Activated CD4-positive, alpha-beta T cell treated with anti-CD3 and anti-CD28 coated beads for 24 hours (primary cell): ENCODE measurements around the gene AKIRIN1.
"Not testable (repeated sequence)": the region's sequence is repeated elsewhere in the genome, so short reads cannot be mapped to it uniquely, and the experiment has no call there.

ENCODE experiments used
- DNase-seq, 2 donors: peaks; one replicate each; pipeline ENCODE4 v3.0.0-alpha.2; 2020; ENCODE audit warnings: low read depth in 2 of 2

Gene AKIRIN1

DNA sequence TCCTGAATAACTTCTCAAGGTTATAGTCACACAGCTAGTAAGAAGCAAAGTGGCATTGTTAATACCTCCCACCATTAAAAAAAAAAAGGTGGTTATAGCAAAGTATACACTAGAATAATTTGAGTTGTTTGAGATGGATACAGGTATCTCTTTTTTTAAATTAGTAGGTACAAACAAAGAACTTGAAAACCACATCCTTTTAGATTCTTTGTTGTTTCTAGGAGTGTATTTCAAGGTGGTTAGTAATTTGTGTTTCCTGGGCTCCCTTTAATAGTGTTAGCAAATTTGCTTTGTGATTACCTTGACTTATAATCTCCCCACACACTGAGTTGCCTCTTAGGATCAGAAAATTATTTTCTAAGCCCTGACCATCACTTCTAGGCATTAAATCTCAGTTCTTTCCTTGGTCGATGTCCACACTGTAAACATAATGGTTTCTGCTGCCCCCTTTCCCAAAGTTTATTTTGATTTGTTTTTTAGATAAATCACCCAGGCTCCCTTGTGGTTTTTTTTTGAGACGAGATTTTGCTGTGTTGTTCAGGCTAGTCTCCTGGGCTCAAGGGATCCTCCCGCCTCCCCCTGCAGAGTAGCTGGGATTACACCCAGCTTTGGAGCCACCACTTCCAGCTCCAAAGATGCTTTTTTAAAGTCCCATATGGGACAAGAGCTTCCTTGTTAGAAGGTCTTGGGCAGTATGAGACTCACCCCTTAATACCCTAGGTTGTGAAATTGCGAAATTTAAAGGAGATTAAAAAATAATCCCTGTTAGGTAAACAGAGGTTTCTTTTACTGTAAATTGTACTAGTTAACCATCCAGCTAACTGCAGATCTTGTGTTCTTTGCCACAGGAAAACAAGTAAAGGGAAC lies 6.2 kb downstream of the AKIRIN1 start:
- no peak for DNase-seq

DNA sequence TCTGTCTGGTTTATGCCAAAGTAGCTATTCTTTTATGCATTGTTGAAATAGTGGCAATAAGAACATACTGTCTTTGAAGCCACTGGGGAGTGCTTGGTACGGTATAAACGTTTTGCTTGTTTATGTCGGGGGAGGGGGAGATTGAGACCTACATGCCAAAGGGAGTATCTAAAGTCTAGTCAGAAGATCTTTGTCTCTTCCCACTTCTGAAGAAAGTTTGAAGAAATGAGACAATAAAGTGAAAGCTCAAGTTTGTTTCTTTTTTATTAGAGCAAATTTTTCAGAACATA lies 6.8 kb downstream of the AKIRIN1 start:
- no peak for DNase-seq

DNA sequence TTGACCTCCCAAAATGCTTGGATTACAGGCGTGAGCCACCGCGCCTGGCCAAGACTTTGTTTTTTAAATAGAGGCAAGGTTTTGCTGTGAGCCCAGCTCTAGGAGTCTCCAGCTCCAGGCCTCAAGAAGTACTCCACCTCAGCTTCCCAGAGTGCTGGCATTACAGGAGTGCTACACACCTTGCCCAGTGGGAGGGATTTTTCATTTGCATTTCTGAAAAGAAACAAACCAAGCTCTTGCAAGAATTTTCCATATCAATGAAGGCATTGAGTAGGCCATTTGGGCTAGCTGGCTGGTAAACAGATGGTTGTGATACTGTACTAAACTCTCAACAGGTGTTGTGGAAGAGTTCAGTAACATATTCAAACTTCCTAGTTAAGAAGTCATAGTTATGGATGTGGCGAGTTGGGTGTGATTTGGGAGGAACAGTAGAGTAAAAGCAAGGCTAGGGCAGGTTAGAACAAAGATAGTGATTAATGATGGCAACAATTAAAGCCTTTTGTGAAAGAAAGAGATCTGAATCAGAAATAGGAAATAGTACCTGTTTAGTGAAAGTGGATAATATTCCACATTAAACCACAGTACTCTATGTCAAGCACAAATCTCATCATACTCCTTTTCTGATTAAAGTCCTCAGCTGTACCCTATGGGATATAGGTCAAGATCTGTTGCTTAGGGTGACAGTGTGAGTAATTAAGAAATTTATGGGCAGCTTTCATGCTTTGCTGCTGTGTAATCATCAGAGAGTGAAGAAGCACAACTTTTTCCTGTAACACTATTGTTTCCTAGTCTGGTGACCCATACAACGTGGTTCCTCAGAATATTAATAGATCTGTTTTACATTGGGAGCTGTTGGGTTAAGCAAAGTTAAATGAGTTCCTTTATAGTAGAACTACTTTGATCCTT lies 10.7 kb downstream of the AKIRIN1 start:
- DNase-seq, result no peak

DNA sequence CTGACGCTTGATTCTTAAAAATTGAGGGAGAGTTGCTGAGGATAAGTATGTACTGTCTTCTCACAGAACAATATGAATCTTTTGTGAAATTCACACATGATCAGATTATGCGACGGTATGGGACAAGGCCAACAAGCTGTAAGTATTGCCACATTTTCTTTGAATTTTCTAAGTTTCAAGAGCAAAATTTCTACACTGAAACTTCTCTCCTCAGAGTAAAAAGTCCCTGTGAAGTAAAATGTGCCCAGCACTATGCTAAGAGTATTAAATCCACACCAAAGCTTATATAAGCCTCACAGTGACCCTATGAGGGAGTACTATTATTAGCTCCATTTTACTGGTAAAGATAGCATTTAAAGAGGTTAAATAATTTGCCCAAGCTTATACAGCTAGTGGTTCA lies 12.2 kb downstream of the AKIRIN1 start:
- DNase-seq, result no peak

DNA sequence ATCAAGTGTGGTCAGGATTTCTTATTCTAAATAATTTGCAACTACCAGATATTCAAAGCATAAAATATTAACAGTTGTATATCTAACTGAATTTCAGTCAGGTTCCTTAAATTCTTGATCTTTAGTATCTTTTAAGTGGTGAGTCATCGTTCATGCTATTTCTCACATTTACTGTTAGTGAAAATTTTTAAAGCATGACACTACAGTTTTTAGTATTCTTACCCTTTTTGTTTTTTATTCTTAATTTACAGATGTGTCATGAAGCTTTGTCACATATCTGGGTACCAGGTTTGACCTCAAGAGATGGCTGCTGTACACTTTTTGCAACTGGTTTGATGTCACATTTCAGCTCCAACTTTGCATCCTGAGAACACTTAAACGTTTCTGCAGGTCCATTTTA lies 12.7 kb downstream of the AKIRIN1 start:
- DNase-seq, result no peak

DNA sequence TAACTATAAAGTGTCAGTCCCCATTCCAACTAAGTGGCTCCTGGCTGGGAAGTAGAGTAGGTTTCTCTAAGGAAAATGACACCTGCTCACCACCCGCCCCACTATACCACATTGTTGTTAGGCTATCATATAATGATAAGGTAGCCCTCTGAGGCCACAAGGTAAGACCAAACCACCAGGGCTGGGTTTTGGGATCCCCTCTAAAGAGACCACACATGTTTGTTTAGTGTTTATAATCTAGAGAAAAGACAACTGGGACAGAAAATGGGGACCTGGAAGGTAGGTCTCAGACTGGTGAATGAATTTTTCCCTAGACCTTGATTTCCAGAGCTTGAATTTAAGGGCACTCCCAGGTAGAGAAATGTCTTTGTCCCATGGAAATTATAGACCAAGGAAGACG lies 15.2 kb downstream of the AKIRIN1 start:
- DNase-seq, result no peak

DNA sequence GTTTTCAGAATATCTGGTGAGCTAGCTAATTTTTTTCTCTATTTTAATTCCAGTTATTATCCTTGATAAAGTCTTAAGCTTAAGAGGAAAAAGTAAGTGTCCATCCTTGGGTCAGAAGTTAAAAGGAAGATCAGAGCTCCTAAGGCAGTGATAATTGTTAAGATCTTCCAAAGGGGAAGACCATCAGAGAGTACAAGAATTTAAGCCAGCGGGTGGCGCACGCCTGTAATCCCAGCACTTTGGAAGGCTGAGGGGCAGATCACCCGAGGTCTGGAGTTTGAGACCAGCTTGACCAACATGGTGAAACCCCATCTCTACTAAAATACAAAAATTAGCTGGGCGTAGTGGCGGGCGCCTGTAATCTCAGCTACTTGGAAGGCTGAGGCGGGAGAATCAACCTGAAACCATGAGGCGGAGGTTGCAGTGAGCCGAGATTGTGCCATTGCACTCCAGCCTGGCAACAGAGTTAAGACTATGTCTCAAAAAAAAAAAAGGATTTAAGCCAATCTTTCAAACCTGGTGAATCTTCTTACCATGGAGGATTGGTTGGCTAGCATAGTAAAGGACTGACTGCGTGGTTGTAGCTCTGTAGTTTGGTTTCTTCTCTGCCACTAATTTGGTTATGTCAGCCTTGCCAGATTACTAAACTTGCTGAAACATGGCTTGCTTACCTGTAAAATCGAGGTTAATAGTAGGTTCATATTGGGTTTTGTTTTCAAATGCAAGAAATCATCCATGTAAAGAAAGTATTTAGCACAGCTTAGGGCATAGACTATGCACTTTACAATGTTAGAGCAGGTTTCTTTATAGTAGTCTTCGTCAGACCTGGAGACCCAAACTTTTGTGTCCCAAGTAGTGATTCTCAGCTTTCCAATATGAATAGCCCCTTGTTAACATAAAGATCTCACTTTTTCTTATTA lies 15.9 kb downstream of the AKIRIN1 start:
- DNase-seq, result no peak

DNA sequence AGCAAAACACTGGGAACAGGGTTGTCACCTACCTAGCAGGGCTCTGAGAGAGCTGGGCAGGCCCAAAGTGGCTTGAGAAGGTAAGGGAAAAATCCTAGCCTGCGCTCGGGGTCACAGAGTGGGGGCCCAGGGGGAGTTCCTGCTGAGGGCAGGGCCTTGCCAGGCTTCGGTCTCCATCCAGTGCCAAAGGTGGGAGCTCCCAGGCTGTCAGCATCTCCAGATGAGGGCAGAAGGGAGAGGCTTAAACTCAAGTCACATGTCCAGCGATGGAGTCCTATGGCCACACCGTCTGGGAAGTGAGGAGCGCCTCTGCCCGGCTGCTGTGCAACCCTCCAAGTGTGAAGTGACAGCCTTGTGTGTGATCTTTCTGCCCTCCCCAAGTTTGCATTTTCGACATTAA lies 23.9 kb downstream of the AKIRIN1 start:
- not testable (repeated sequence) for DNase-seq

DNA sequence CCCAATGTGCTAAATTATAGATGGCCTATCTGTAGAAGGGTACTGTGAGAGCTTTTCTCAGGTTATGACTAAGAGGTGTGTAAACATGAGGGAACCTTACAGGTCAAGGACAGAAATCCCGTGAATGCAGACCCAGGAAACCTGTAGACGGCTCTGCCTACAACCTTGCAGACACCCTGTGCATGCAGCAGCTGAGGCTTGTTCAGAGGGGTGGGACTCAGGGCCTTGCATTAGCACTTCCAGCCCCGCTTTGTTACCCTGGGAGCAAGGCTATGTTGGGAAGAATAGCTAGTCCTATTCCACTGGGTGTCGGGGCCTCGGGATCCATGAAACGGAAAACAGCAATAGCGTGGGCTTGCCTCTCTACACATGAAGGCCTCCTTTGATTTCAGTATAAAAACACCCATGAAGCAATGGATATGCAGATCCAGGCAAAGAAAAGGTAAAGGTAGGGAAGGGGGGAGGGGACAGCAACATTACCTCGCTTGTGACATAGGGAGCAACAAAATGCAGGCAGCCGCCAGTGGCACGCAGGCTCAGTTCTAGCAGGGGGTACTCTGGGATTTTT lies 25.6 kb downstream of the AKIRIN1 start:
- DNase-seq, result no peak

DNA sequence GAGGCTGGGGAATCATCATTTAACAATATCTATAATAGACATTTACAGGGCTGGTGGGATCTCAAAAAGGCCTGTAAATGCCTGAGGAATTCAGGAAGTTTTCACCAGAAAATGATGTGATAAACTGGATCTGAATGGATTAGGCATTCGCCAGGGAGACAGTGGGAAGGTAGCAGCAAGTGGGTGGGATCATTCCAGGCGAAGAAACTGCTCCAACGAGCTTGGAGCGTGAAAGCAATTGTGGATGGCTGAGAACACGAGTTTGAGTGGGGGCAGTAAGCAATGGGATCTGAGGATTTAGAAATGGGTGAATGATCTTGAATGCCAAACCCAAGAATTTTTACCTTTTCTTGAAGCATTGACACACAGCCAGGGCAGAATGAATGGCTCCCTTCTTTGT lies 26.2 kb downstream of the AKIRIN1 start:
- no peak for DNase-seq

DNA sequence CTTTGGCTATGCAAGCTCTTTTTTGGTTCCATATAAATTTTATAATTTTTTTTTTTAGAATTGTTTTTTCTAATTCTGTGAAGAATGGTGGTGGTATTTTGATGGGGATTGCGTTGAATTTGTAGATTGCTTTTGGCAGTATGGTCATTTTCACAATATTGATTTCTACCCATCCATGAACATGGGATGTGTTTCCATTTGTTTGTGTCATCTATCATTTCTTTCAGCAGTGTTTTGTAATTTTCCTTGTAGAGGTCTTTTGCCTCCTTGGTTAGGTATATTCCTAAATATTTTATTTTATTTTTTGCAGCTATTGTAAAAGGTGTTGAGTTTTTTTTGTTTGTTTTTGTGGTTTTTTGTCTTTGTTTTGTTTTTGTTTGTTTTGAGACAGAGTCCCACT lies 29.4 kb downstream of the AKIRIN1 start:
- DNase-seq, result not testable (repeated sequence)

DNA sequence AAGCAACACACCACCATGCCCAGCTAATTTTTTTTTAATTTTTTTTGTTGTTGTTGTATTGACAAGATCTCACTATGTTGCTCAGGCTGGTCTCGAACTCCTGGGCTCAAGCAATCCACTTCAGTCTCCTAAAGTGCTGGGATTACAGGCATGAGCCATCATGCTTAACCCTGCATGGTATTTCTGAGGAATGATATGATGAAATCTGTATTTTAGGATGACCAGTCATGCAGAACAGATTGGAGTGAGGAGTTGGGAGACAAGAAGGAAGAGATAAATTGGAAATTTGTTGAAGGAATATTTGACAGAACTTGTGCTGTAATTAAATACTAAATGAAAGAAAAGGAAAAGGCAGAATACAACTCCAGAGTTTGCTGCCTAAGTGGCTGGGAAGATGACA lies 30.4 kb downstream of the AKIRIN1 start:
- no peak for DNase-seq

DNA sequence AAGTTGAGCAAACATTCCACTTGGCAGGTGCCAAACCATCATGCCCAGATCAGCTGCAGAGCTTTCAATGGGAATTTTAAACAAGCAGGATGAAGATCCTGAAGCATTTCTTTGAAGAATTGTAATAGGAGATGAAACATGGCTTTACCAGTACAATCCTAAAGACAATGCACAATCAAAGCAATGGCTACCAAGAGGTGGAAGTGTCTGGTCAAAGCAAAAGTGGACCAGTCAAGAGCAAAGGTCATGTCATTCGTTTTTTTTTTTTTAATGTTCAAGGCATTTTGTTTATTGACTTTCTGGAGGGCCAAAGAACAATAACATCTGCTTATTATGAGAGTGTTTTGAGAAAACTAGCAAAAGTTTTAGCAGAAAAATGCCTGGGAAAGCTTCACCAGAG lies 32.1 kb downstream of the AKIRIN1 start:
- no peak for DNase-seq

DNA sequence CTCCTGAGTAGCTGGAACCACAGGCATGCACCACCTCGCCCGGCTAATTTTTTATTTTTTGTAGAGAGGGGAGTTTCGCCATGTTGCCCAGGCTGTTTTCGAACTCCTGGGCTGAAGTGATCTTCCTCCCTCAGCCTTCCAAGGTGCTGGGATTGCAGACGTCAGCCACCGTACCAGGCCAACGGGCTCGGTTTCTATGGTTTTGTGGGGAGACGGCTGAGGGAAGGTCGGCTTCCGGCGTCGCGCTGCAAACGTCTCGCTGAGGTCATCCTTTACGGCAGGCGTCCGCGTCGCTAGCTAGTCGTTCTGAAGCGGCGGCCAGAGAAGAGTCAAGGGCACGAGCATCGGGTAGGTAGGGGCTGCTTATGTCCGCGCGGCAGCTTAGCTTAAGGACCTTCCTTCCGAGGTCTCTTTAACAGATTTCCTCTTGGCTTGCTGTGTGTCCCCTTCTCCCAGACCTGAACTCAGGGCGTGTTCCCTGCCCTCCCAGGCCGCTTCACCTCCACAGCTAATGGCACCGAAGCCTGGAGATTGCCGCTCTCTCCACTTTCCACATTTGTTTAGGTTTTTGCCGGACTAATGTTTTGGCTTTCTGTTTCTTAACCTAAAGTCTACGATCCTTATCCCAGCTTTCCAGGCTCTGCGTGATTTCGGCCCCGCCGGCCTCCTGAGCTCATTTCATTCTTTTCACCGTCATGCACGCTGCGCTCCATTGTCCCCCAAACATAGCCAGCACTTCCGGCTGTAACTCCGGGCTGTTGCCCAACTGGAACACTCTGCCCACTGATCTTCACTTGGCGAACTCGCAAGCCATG lies 35.2 kb downstream of the AKIRIN1 start, which contains the start of gene NDUFS5:
Gene NDUFS5 (plus strand): TSS at position 300 of the 815 bp plus-strand sequence. CDS start 2,375 bp downstream, outside the sequence.
- peak; percentile 74 to 79 for DNase-seq

DNA sequence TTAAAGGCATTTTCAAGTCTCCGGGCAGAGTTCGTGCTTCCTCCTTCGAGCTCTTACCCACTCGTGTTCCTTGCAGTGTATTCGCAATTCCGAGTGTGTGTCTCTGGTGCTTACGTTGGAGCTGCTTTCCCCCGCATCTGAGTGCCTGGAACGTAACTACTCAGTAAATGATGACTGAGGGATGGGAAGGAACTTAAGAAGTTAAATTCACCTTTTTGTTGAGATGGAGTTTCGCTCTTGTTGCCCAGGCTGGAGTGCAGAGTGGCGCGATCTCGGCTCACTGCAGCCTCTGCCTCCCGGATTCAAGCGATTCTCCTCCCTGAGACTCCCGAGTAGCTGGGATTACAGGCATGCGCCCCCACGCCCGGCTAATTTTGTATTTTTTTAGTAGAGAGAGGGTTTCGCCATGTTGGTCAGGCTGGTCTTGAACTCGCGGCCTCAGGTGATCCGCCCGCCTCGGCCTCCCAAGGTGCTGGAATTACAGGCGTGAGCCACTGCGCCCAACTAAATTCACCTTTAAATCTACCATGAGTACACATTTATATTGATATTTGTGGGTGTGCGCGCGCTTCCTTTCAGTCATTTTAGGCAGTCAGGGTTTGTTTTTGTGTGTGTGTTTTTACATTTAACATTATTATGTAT lies 35.9 kb downstream of the AKIRIN1 start:
- DNase-seq, result no peak

DNA sequence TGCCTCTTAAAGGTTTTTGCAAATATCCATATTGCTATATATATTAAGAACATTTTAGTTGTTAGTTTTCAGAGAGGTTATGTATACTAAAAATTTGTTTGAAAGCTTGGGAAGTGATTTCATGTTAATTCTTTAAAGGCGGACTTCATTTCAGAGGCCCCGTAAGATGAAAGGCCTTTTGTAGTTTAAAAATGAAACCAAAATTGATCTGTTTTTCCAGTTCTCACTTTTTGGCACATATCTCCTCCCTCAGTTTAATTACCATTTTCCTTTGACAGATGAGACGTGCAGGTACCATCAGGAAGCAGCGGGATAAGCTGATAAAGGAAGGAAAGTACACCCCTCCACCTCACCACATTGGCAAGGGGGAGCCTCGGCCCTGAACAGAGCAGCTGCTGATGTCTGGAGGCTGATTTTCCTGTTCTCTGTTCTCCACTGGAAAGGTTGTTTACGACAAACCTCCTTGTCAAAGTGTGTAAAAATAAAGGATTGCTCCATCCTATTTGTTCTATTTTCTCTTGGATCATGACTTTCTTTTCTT lies 43.1 kb downstream of the AKIRIN1 start:
- no peak for DNase-seq

DNA sequence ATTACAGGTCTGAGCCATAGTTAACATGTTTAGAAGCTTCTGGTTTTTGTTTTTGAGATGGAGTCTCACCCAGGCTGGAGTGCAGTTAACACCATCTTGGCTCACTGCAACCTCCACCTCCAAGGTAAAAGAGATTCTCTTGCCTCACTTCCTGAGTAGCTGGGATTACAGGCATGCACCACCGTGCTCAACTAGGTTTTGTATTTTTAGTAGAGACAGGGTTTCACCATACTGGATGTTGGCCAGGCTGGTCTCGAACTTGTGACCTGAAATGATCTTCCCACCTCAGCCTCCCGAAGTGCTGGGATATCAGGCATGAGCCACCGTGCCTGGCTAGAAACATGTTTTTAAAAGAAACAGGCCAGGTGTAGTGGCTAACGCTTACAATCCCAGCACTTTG lies 45.6 kb downstream of the AKIRIN1 start:
- no peak for DNase-seq

DNA sequence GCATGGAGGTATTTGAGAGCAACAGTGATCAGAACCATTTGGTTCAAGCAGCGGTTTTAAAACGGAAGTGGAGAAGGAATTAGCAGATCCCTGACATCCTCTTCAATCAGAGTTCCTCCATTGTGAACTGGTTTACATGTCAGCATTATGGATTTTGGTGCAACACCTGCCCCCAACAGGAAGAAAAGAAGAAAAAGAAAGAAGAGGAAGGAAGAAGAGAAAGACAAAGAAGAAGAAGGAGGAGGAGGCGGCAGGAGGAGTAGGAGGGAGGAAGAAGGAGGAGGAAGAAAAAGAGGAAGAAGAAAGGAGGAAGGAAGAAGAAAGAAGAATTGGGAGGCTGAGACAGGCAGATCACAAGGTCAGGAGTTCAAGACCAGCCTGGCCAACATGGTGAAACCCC lies 52.4 kb downstream of the AKIRIN1 start:
- no peak for DNase-seq

DNA sequence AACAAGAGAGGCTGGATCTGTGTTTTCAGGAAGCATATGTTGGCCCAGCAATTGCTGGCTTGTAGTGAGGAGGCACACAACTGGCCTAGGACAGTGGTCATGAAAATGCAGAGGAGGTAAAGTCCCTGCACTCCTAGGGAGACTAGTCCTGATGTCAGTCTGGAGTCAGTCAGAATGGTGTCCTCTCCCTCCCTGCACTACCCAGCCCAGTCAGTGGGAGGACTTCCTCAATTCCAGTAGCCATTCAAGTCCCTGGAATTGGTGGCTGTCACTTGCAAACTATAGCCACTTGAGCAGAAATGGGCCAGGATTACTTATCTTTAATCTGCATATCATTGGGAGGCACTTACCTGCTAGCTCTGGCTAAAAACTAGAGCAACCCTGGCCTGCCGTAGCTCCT lies 53.7 kb downstream of the AKIRIN1 start:
- no peak for DNase-seq

DNA sequence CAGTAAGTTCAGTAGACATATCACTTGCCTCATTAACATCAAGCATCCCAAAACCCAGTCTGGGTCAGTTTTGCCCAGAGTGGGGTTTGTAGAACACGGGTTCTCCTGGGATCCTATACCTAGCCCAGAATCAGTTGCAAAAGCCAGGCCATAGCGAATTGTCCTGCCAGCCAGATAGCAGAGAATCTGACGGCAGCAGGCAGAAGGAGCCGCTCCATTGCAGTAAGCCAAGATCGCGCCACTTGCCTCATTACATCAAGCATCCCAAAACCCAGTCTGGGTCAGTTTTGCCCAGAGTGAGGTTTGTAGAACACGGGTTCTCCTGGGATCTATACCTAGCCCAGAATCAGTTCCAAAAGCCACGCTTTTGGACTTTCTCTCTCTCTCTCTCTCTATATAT lies 54.2 kb downstream of the AKIRIN1 start:
- DNase-seq, result no peak
